GM12864 (cell line): ENCODE data around the gene KCNAB1.

Experiments
- DNase-seq: peaks from one replicate; pipeline ENCODE4 v3.0.0-alpha.2; 2011; ENCODE audit warnings: low read depth
- H3K4me3 ChIP-seq: 2 replicates; pipeline ENCODE4 v1.5.1; 2011; ENCODE audit warnings: mild to moderate bottlenecking, low read depth, low read length, control low read depth
- TF ChIP-seq, protein P1 (sequence below): IDR thresholded peaks from 2 replicates; pipeline ENCODE4 v1.5.1; 2011; ENCODE audit warnings: low read depth, mild to moderate bottlenecking, moderate library complexity, low read length, control low read depth, inconsistent platforms; ENCODE audit errors: missing control alignments

KCNAB1 gene

GRCh38 chr3:156455839-156456238, 335.5 kb downstream of the KCNAB1 start:
- H3K4me3 ChIP-seq, result no peak overlapping the region
- TF ChIP-seq, protein P1, sequence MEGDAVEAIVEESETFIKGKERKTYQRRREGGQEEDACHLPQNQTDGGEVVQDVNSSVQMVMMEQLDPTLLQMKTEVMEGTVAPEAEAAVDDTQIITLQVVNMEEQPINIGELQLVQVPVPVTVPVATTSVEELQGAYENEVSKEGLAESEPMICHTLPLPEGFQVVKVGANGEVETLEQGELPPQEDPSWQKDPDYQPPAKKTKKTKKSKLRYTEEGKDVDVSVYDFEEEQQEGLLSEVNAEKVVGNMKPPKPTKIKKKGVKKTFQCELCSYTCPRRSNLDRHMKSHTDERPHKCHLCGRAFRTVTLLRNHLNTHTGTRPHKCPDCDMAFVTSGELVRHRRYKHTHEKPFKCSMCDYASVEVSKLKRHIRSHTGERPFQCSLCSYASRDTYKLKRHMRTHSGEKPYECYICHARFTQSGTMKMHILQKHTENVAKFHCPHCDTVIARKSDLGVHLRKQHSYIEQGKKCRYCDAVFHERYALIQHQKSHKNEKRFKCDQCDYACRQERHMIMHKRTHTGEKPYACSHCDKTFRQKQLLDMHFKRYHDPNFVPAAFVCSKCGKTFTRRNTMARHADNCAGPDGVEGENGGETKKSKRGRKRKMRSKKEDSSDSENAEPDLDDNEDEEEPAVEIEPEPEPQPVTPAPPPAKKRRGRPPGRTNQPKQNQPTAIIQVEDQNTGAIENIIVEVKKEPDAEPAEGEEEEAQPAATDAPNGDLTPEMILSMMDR, result peak; percentile 13
- DNase-seq, result no peak

- TF ChIP-seq, protein P1, result no peak
- DNase-seq, result no peak
- no peak overlapping the region for H3K4me3 ChIP-seq
Observed at GRCh38 chr3:156456771-156457224, 336.4 kb downstream of the KCNAB1 start.

DNA sequence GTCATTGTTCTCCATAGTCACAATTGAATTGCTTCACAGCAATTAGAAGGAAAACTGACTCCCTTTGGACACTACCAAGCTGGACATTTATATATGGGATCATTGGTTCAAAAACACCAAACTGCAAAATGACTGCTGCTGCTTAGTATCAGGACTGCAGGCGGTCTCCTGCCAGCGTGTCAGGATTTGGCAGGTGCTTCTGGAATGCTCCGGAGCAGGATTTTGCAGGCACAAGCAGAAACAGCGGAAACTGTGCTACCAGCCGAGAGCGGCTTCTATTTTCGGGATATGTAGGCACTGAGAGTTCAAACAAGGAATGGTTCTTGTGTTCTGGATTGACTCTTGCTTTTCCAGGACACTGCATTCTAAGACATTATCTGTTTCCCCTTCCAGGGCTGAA, 339.1 kb downstream of the KCNAB1 start:
- TF ChIP-seq, protein P1, result no peak
- no peak overlapping the region for H3K4me3 ChIP-seq
- DNase-seq, result no peak

DNA sequence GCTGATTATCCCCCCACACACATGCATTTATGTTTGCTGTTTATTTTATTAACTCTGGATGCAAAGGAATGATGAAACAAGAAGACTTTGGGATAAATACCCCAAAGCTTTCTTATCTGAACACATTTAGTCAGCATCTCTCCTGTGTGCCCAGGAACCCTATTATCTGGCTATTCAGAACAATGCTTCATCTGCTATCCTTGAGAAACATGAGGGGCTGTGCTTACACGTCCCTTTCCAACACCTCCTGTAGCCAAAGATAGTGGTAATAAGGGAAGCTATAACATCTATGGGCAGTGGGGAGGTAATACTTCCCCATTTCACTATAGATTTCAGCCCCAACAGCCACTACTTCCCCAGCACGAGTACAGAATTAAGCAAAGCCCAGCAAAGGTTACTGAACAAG, 339.8 kb downstream of the KCNAB1 start:
- TF ChIP-seq, protein P1, result no peak
- H3K4me3 ChIP-seq, result no peak overlapping the region
- DNase-seq, result no peak

GRCh38 chr3:156461889-156462288, 341.5 kb downstream of the KCNAB1 start:
- DNase-seq, result no peak
- no peak overlapping the region for H3K4me3 ChIP-seq
- TF ChIP-seq, protein P1, result no peak

DNA sequence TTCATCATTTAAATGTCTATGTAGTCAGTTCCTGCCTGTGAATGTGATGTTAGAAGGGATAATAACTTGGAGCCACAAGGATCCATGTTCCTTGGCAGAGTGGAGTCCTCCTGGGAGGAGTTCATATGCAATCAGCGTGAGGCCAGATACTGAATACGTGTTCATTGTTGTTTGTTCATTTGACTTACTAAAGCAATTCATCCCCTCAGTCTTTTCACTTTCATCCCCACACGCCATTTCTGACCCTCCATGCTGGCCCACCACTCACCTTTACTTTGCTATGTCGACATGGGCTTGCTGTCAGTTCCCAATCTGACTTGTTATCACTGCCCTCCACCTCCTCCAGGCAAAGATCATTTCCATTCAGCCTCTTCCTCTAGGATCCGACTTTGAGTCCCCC, 342.7 kb downstream of the KCNAB1 start:
- TF ChIP-seq, protein P1, result no peak
- DNase-seq, result no peak
- no peak overlapping the region for H3K4me3 ChIP-seq

DNA sequence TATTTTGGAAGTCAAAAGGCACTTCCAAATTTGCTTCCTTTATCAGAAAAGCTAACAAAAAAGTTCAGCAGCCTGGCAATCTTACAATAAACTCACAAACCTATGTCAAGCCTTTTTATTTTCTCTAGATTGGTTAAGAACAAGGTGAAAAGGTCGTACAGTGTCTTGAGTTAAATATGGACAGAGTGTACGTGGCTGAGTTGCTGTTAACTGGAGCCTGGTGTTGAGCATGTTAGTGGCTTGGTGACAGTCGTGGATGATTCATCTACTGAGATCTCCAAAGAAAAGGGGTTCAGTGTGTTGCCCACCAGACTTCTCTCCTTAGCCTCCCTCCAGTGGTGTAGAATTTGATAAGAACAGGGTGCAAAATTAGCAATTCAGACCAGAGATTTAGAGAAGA, 344.8 kb downstream of the KCNAB1 start:
- no peak overlapping the region for H3K4me3 ChIP-seq
- TF ChIP-seq, protein P1, result no peak
- DNase-seq, result no peak
